HepG2 (cell line): ENCODE measurements around the gene FAM221B. TPM values are rescaled to one million over a fixed set of nuclear protein-coding genes. Genes with fewer than 3 reads are reported as not detected.

Source experiments
- ATF1 ChIP-seq: IDR thresholded peaks from 2 replicates; pipeline ENCODE4 v1.6.1; 2016; ENCODE audit warnings: mild to moderate bottlenecking, control low read depth
- ETV5 ChIP-seq: IDR thresholded peaks from 2 replicates; pipeline ENCODE4 v1.6.1; 2018; ENCODE audit warnings: missing biosample characterization, missing genetic modification reagents, inconsistent platforms, borderline replicate concordance
- HINFP ChIP-seq: sonication (generic); formaldehyde crosslinking; IDR thresholded peaks from 2 replicates; pipeline ENCODE4 v1.4.0; 2020; ENCODE audit warnings: low read depth, mild to moderate bottlenecking, missing genetic modification reagents
- HIVEP1 ChIP-seq: sonication (generic); formaldehyde crosslinking; IDR thresholded peaks from 2 replicates; pipeline ENCODE4 v1.4.0; 2020; ENCODE audit warnings: mild to moderate bottlenecking, missing genetic modification reagents
- HNRNPUL1 ChIP-seq: fragments of 200-400 bp; formaldehyde crosslinking; IDR thresholded peaks from 2 replicates; pipeline ENCODE4 v1.6.1; 2017; ENCODE audit warnings: low read depth, mild to moderate bottlenecking, low read length, moderate library complexity
- JARID2 ChIP-seq: sonication (generic); formaldehyde crosslinking; IDR thresholded peaks from 2 replicates; pipeline ENCODE4 v1.8.1; 2023; ENCODE audit warnings: missing genetic modification reagents, inconsistent platforms; ENCODE audit not compliant: insufficient replicate concordance
- NR3C1 ChIP-seq: sonication (generic); formaldehyde crosslinking; IDR thresholded peaks from 2 replicates; pipeline ENCODE4 v1.4.0; 2020; ENCODE audit warnings: missing genetic modification reagents
- PBX2 ChIP-seq: IDR thresholded peaks from 2 replicates; pipeline ENCODE4 v1.6.1; 2016; ENCODE audit warnings: control low read depth
- RXRA ChIP-seq: sonication (generic); formaldehyde crosslinking; IDR thresholded peaks from 2 replicates; pipeline ENCODE4 v1.5.1; 2020; ENCODE audit warnings: missing genetic modification reagents
- TBX2 ChIP-seq: sonication (generic); formaldehyde crosslinking; IDR thresholded peaks from 2 replicates; pipeline ENCODE4 v1.5.0; 2020; ENCODE audit warnings: missing genetic modification reagents, mild to moderate bottlenecking, borderline replicate concordance
- TCF7L2 ChIP-seq: IDR thresholded peaks from 2 replicates; pipeline ENCODE4 v1.6.1; 2011; ENCODE audit warnings: mild to moderate bottlenecking, low read depth, low read length, moderate library complexity
- YY1 ChIP-seq: IDR thresholded peaks from 2 replicates; pipeline ENCODE4 v1.6.1; 2011; ENCODE audit warnings: low read length, low read depth, moderate library complexity, mild to moderate bottlenecking; ENCODE audit not compliant: insufficient read depth, insufficient replicate concordance
- ZBTB2 ChIP-seq: sonication (generic); formaldehyde crosslinking; IDR thresholded peaks from 2 replicates; pipeline ENCODE4 v1.8.0; 2022; ENCODE audit warnings: low read depth, missing genetic modification reagents
- ZFP41 ChIP-seq: sonication (generic); formaldehyde crosslinking; IDR thresholded peaks from 2 replicates; pipeline ENCODE4 v1.4.0; 2020; ENCODE audit warnings: mild to moderate bottlenecking, missing genetic modification reagents, borderline replicate concordance
- ZNF235 ChIP-seq: sonication (generic); formaldehyde crosslinking; IDR thresholded peaks from 2 replicates; pipeline ENCODE4 v1.8.1; 2023; ENCODE audit warnings: mild to moderate bottlenecking, missing genetic modification reagents, borderline replicate concordance
- ZNF382 ChIP-seq: sonication (generic); formaldehyde crosslinking; IDR thresholded peaks from 2 replicates; pipeline ENCODE4 v1.5.0; 2020; ENCODE audit warnings: missing genetic modification reagents, mild to moderate bottlenecking, borderline replicate concordance
- ZSCAN31 ChIP-seq: sonication (generic); formaldehyde crosslinking; IDR thresholded peaks from 2 replicates; pipeline ENCODE4 v1.5.0; 2020; ENCODE audit warnings: low read depth, mild to moderate bottlenecking, missing genetic modification reagents
- polyA plus RNA-seq, 8 experiments: library from polyadenylated mRNA; depleted of rRNA in 3 of 8; stranded (reverse) in 7 of 8; unstranded in 1 of 8; fragments of >200 nt; fragmentation: Illumina TruSeq in 4 of 8; extraction: Trizol in 4 of 8; gene quantifications; 2 replicates each; pipeline versions ENCODE4 v1.2.1 to v1.2.3, GENCODE V29; 2011 to 2016; ENCODE audit warnings: low read depth in 4 of 8, missing spikeins in 1 of 8, mixed read lengths in 1 of 8; ENCODE audit not compliant: insufficient read depth in 1 of 8
- total RNA-seq, 5 experiments: library from RNA; depleted of rRNA; stranded (reverse); fragments of >200 nt; fragmentation: Illumina TruSeq; extraction: Trizol; gene quantifications; 2 replicates each; pipeline ENCODE4 v1.2.3, GENCODE V29; 2016; ENCODE audit warnings: low read depth in 1 of 5
- TF ChIP-seq, protein P1 (sequence below): sonication (generic); formaldehyde crosslinking; IDR thresholded peaks from 2 replicates; pipeline ENCODE4 v1.8.0; 2022; ENCODE audit warnings: mild to moderate bottlenecking, missing genetic modification reagents, moderate library complexity

Gene FAM221B
- total and polyA plus RNA-seq, 2 of the 13 experiments (the other 11 are each of a cell fraction or from before 2014, with no cell fraction given) = not detected

DNA sequence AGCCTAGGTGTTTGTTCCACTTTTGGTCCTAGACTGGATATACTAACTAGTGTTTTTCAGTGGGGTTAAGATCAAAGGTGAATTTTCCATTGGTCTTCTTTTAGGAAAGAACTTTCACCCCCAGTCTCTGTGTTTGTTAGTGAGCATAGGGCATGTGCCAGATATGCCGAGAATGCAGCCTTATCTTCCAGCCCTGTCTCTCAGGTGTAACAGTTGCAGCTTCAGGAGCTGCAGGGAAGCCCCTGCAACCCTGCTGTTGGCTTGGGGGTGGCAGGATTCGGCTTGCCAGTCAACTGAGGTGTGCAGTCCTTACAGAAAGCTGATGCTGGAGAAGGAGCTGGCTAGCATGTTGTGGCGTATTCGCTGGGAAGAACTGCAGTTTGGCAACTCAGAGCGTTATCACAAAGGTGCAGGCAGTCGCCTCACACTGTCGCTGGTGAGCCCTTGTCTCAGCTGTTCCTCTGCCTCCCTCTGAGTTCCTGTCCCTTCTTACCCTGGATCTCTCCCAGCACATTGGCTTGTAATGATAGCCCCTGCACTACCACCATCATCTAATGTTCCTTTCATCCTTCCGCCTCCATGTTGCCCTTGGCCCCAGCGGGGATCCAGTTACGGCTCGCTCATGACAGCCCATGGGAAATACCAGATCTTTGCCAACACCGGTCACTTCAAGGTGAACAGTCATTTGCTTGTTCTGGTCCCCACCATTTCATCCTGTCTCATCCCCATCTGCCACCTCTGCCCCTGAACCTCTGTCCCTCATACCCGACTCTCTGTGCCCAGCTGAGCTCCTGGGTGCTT is 27.0 kb downstream of the FAM221B start (continued):
- TF ChIP-seq, protein P1, sequence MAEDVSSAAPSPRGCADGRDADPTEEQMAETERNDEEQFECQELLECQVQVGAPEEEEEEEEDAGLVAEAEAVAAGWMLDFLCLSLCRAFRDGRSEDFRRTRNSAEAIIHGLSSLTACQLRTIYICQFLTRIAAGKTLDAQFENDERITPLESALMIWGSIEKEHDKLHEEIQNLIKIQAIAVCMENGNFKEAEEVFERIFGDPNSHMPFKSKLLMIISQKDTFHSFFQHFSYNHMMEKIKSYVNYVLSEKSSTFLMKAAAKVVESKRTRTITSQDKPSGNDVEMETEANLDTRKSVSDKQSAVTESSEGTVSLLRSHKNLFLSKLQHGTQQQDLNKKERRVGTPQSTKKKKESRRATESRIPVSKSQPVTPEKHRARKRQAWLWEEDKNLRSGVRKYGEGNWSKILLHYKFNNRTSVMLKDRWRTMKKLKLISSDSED (CRISPR knock-in tag) = no peak
- TF ChIP-seq ETV5 (CRISPR knock-in tag) (no peak), JARID2 (CRISPR knock-in tag) (no peak), ZNF382 (CRISPR knock-in tag) (no peak), ATF1 (CRISPR knock-in tag) (no peak), ZBTB2 (CRISPR knock-in tag) (no peak), ZNF235 (no peak), RXRA (CRISPR knock-in tag) (no peak), ZFP41 (no peak), HNRNPUL1 (no peak), TCF7L2 (no peak), HINFP (no peak), TBX2 (CRISPR knock-in tag) (no peak), ZSCAN31 (CRISPR knock-in tag) (0 out of 2 replicates have a peak, but pooled peaks have one; percentile 20), YY1 (no peak), PBX2 (CRISPR knock-in tag) (no peak), HIVEP1 (CRISPR knock-in tag) (no peak), NR3C1 (CRISPR knock-in tag) (no peak)
